ENCODE measurements around the gene SULF2.

DNA sequence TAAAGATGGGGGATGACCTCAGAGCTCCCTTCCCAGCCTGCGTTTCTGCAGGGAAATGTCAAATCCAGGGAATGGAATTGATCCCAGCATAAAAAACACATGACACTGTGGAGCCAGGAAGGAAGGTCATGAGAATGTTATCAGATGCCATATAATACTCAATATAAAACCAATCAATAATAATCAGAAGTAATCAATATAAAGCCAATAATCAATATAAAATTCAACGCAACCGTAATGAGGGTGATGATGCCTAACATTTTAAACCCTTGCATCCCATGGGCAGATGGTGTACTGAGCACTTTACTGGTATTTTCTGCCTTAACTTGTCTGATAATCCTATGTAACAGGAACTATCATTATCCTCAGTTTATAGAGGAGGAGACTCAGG lies 30.1 kb upstream of the SULF2 start:
- TF ChIP-seq CTCF (CRISPR knock-in tag; IDR thresholded peaks at IDR 0.05) (no peak), PTBP1 (IDR thresholded peaks at IDR 0.05; ENCODE audit: low read depth, low read length, poor library complexity, severe bottlenecking) (no peak), MEF2D (CRISPR knock-in tag; IDR thresholded peaks at IDR 0.05) (no peak), CEBPB (IDR thresholded peaks at IDR 0.05; ENCODE audit: borderline replicate concordance, low read depth, low read length) (no peak), SMAD3 (CRISPR knock-in tag; IDR thresholded peaks at IDR 0.05) (no peak), POLR2A (IDR thresholded peaks at IDR 0.05; ENCODE audit: insufficient read depth in 1 of 2, low read depth in 2 of 2, low read length in 2 of 2) (no peak), FOSL1 (CRISPR knock-in tag; IDR thresholded peaks at IDR 0.05; ENCODE audit: borderline replicate concordance) (no peak), SRSF1 (optimal IDR thresholded peaks at IDR 0.05; ENCODE audit: low read depth, low read length) (no peak), ZNF12 (CRISPR knock-in tag; IDR thresholded peaks at IDR 0.05) (no peak), ZFX (CRISPR knock-in tag; IDR thresholded peaks at IDR 0.05; ENCODE audit: low read depth) (no peak), HNRNPH1 (optimal IDR thresholded peaks at IDR 0.05; ENCODE audit: low read depth, low read length) (no peak), FOXP1 (IDR thresholded peaks at IDR 0.05) (no peak), FOXP1 (CRISPR knock-in tag; IDR thresholded peaks at IDR 0.05) (no peak)

All from HepG2 (cell line).